ENCODE measurements around the gene AP3B2.

AP3B2 gene

DNA sequence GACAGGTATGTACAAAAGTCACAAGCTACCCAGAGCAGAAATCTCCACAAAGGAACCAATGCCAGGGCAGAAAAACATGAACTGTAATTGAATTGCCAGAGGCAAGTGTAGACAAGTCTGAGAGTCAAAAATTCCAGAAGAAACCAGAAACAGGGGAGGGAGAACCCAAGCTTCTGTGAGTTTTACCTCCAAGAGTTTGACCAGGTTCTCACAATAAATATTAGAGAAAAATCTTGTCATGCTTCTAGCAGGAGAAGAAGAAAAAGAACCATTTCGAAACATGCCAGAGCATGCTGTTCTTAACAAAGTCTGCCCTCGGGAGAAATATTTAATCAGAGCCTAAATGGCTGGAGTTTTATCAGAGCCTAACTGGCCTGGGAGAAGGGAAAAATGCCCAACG is 32.5 kb upstream of the AP3B2 start:
- TF ChIP-seq ZFX (IDR thresholded peaks at IDR 0.05; ENCODE audit: borderline replicate concordance) (no peak), CTCF (IDR thresholded peaks at IDR 0.05) (no peak)

GRCh38 chr15:82739086-82739485 is 29.4 kb upstream of the AP3B2 start:
- no peak overlapping the region for H3K27ac ChIP-seq
- no peak for TF ChIP-seq CTCF (IDR thresholded peaks at IDR 0.05)

More for the DNA sequence above, 32.5 kb upstream of the AP3B2 start:
- no peak overlapping the region for H3K27ac ChIP-seq

DNA sequence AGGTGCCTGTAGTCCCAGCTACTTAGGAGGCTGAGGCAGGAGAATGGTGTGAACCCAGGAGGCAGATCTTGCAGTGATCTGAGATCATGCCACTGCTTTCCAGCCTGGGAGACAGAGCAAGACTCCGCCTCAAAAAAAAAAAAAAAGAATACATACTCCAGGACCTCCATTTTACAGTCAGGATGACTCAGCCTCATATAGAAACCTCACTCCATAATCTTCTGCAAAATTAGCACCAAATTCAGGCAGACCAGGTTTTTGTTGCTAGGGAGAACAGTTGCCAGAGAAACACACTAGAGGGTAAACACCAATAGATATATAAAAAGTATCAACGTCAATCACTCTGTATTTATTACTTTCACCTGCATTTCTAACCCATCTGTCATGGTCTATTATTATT is 28.3 kb upstream of the AP3B2 start:
- TF ChIP-seq CTCF (IDR thresholded peaks at IDR 0.05) (no peak), ZFX (IDR thresholded peaks at IDR 0.05; ENCODE audit: borderline replicate concordance) (no peak)
- H3K27ac ChIP-seq, result no peak overlapping the region

DNA sequence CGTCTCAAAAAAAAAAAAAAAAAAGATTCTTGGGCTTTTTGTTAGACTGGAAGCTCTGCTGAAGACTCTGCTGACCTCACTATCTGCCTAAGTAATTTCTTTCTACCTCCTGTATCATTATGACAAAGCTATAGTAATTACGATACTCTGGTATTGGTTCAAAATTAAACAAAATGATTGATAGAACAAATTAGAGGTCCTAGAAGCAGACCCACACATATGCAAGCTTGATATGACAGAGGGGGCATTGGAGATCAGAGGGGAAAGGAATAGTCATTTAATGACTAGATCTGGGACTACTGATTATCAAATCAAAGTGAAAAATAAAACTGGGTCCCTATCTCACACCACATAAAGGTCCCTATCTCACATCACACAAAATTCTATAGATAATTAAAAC is 21.9 kb upstream of the AP3B2 start:
- no peak for TF ChIP-seq ZFX (IDR thresholded peaks at IDR 0.05; ENCODE audit: borderline replicate concordance)
- no peak for TF ChIP-seq CTCF (IDR thresholded peaks at IDR 0.05)
- H3K27ac ChIP-seq, result no peak overlapping the region

GRCh38 chr15:82730022-82730530 is 20.4 kb upstream of the AP3B2 start:
- TF ChIP-seq ZFX (IDR thresholded peaks at IDR 0.05; ENCODE audit: borderline replicate concordance) (no peak), CTCF (IDR thresholded peaks at IDR 0.05) (no peak)
- no peak overlapping the region for H3K27ac ChIP-seq

GRCh38 chr15:82726816-82727215 is 17.1 kb upstream of the AP3B2 start:
- TF ChIP-seq CTCF (IDR thresholded peaks at IDR 0.05) (no peak), ZFX (IDR thresholded peaks at IDR 0.05; ENCODE audit: borderline replicate concordance) (no peak)
- no peak overlapping the region for H3K27ac ChIP-seq

GRCh38 chr15:82715003-82715402 is 5.3 kb upstream of the AP3B2 start:
- no peak for TF ChIP-seq ZFX (IDR thresholded peaks at IDR 0.05; ENCODE audit: borderline replicate concordance)
- no peak for TF ChIP-seq CTCF (IDR thresholded peaks at IDR 0.05)
- H3K27ac ChIP-seq, result no peak overlapping the region

Data from 22Rv1 (cell line).